Mesothelial cell of epicardium (in vitro differentiated cells): ENCODE measurements around the gene CASKIN1. TPM values are rescaled to one million over a fixed set of nuclear protein-coding genes. Genes with fewer than 3 reads are reported as not detected.
A peak's percentile ranks its signal among the peaks of the same experiment; 100 is the strongest.

ENCODE experiments used
- DNase-seq, 2 experiments: peaks; one replicate each; pipeline ENCODE4 v3.0.0; 2021; ENCODE audit warnings: low spot score in 2 of 2; ENCODE audit not compliant: unreplicated experiment in 2 of 2
- H3K27ac Mint-ChIP-seq: 2 replicates; pipeline ENCODE4 v1.8.0; 2021; ENCODE audit warnings: mixed read lengths
- H3K27me3 Mint-ChIP-seq: 2 replicates; pipeline ENCODE4 v1.8.0; 2021; ENCODE audit warnings: low read depth, mixed read lengths
- H3K36me3 Mint-ChIP-seq: 2 replicates; pipeline ENCODE4 v1.8.0; 2021; ENCODE audit warnings: mixed read lengths
- H3K4me1 Mint-ChIP-seq: 2 replicates; pipeline ENCODE4 v1.8.0; 2021; ENCODE audit warnings: mixed read lengths
- H3K4me3 Mint-ChIP-seq: 2 replicates; pipeline ENCODE4 v1.8.0; 2021; ENCODE audit warnings: mild to moderate bottlenecking, moderate library complexity, mixed read lengths
- H3K9me3 Mint-ChIP-seq: 2 replicates; pipeline ENCODE4 v1.8.0; 2021; ENCODE audit warnings: mixed read lengths
- total RNA-seq: library from RNA; stranded (reverse); gene quantifications from 3 replicates; pipeline ENCODE4 v1.2.1, GENCODE V29; 2021
- TF ChIP-seq, protein P1 (sequence below): fragments of 200-600 bp; sonication (generic); IDR thresholded peaks from one replicate; pipeline ENCODE4 v1.5.0; 2021; ENCODE audit warnings: antibody characterized with exemption; ENCODE audit not compliant: unreplicated experiment

CASKIN1 gene
- total RNA-seq, 1 donor from 2014 or later, result 8.9 TPM

- DNase-seq, result no peak
- Mint-ChIP-seq H3K36me3 (no peaks in the 10 kb centered on the region), H3K27ac (no peak overlapping the region), H3K9me3 (no peaks in the 10 kb centered on the region), H3K27me3 (peaks cover 36% of the 10 kb centered on the region), H3K4me3 (peak overlapping the region; percentile 61), H3K4me1 (peaks cover 10% of the 10 kb centered on the region)
- TF ChIP-seq, protein P1, sequence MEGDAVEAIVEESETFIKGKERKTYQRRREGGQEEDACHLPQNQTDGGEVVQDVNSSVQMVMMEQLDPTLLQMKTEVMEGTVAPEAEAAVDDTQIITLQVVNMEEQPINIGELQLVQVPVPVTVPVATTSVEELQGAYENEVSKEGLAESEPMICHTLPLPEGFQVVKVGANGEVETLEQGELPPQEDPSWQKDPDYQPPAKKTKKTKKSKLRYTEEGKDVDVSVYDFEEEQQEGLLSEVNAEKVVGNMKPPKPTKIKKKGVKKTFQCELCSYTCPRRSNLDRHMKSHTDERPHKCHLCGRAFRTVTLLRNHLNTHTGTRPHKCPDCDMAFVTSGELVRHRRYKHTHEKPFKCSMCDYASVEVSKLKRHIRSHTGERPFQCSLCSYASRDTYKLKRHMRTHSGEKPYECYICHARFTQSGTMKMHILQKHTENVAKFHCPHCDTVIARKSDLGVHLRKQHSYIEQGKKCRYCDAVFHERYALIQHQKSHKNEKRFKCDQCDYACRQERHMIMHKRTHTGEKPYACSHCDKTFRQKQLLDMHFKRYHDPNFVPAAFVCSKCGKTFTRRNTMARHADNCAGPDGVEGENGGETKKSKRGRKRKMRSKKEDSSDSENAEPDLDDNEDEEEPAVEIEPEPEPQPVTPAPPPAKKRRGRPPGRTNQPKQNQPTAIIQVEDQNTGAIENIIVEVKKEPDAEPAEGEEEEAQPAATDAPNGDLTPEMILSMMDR, result no peak
Measured at GRCh38 chr16:2194852-2195321, 1.5 kb downstream of the CASKIN1 start.

DNA sequence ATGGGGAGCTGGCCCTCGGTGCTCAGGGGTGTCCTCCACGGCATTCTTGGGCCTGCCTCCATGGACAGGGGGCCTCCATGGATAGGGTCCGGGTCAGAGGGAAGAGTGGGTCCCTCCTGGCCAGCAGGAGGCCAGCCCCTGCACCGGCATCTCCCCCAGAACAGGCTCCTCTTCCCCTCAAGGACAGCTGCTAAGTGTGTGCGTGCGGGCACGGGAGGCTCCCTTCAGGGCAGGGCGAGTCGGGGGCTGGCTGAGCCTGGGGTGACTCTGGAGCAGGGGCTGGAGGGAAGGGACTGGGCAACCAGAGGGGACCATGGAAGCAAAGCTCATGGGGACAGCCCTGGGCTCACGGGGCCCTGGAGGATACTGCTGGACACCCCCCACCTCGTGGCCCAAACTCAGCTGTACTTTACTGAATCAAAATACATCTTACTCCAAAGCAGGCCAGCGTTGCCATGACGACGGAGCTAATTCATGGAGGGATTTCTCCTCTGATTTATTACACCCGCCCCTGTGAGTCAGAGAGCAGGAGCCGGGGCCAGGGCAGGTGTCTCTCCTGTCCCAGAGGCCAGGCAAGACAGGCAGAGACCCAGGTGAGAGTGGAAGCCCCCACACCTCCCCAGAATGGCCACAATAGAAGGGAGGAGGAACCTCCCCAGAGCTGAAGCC lies 2.1 kb downstream of the CASKIN1 start:
- Mint-ChIP-seq H3K4me1 (peaks cover 10% of the 10 kb centered on the region), H3K36me3 (no peaks in the 10 kb centered on the region), H3K27ac (no peak overlapping the region), H3K9me3 (no peaks in the 10 kb centered on the region), H3K27me3 (peaks cover 33% of the 10 kb centered on the region), H3K4me3 (peak overlapping the region; percentile 61)
- TF ChIP-seq, protein P1, result no peak
- DNase-seq, result no peak

GRCh38 chr16:2191446-2191706 lies 5.0 kb downstream of the CASKIN1 start:
- Mint-ChIP-seq H3K9me3 (no peaks in the 10 kb centered on the region), H3K4me1 (peaks cover 10% of the 10 kb centered on the region), H3K27me3 (peaks cover 10% of the 10 kb centered on the region), H3K36me3 (no peaks in the 10 kb centered on the region), H3K4me3 (no peak overlapping the region), H3K27ac (no peak overlapping the region)
- DNase-seq, result no peak
- TF ChIP-seq, protein P1, result no peak

- H3K27ac Mint-ChIP-seq, result no peak overlapping the region
- H3K9me3 Mint-ChIP-seq, result no peaks in the 10 kb centered on the region
- no peak overlapping the region for H3K4me3 Mint-ChIP-seq
- H3K27me3 Mint-ChIP-seq, result peaks cover 10% of the 10 kb centered on the region
- TF ChIP-seq, protein P1, result no peak
- no peak for DNase-seq
- no peaks in the 10 kb centered on the region for H3K36me3 Mint-ChIP-seq
- H3K4me1 Mint-ChIP-seq, result peaks cover 10% of the 10 kb centered on the region
Measured at GRCh38 chr16:2190659-2191445, 5.6 kb downstream of the CASKIN1 start.

DNA sequence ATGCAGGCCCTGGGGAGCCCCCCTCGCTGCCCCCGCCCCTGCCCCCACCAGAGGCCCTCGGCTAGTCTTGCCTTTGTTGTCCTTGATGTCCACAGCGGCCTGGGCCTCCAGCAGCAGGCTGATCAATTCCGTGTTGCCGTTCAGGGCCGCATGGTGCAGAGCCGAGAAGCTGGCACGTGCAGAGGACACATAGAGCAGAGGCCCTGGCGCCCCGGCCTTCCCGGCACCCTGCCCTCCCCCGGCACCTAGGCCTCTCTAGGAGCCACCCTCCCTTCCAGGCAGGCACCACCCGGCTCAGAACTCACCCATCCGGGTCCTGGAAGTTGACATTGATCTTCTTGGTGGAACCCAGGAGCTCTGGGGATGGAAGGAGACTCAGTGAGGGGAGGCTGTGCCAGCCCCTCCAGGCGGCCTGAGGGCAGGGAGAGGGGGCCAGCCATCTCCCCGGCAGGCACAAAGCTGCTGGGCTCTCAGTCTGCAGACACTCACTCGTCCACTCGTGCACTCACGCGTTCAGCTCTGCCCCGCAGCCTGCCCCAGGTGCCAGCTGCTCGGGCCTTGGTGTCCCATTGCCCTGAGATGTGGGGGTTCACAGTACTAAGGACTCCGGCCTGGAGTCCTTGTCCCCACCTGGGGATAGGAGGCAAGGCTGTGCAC lies 6.3 kb downstream of the CASKIN1 start:
- Mint-ChIP-seq H3K36me3 (no peaks in the 10 kb centered on the region), H3K27ac (no peak overlapping the region), H3K4me3 (no peak overlapping the region), H3K4me1 (peaks cover 8% of the 10 kb centered on the region), H3K9me3 (no peaks in the 10 kb centered on the region), H3K27me3 (peaks cover 7% of the 10 kb centered on the region)
- no peak for DNase-seq
- TF ChIP-seq, protein P1, result no peak
